GM13977 (cell line): ENCODE measurements around the gene WDR76.

Experiments used
- DNase-seq: peaks from one replicate; pipeline ENCODE4 v3.0.0; 2012; ENCODE audit warnings: low spot score
- in situ Hi-C: fragments of 300-500 bp; cut with MboI; formaldehyde crosslinking; loops from one replicate; pipeline ENCODE4 v1.12.0; 2022; ENCODE audit warnings: low sequenced_read_pairs, low pct_unique_long_range_greater_than_20kb, mixed read lengths, inconsistent platforms; ENCODE audit not compliant: unreplicated experiment
- TF ChIP-seq, protein P1 (sequence below): IDR thresholded peaks from 2 replicates; pipeline ENCODE4 v1.5.1; 2012; ENCODE audit warnings: mild to moderate bottlenecking, control low read depth; ENCODE audit not compliant: insufficient read depth; ENCODE audit errors: extremely low read depth, missing control alignments

Gene WDR76

GRCh38 chr15:43911235-43911781 lies 84.5 kb downstream of the WDR76 start:
- no peak for DNase-seq
- TF ChIP-seq, protein P1, sequence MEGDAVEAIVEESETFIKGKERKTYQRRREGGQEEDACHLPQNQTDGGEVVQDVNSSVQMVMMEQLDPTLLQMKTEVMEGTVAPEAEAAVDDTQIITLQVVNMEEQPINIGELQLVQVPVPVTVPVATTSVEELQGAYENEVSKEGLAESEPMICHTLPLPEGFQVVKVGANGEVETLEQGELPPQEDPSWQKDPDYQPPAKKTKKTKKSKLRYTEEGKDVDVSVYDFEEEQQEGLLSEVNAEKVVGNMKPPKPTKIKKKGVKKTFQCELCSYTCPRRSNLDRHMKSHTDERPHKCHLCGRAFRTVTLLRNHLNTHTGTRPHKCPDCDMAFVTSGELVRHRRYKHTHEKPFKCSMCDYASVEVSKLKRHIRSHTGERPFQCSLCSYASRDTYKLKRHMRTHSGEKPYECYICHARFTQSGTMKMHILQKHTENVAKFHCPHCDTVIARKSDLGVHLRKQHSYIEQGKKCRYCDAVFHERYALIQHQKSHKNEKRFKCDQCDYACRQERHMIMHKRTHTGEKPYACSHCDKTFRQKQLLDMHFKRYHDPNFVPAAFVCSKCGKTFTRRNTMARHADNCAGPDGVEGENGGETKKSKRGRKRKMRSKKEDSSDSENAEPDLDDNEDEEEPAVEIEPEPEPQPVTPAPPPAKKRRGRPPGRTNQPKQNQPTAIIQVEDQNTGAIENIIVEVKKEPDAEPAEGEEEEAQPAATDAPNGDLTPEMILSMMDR = no peak
- in situ Hi-C loops = no loop called here

- TF ChIP-seq, protein P1 = no peak
- in situ Hi-C loops = no loop called here
- no peak for DNase-seq
Observed at GRCh38 chr15:43912208-43912607, 85.4 kb downstream of the WDR76 start.

- in situ Hi-C loops = no loop called here
- no peak for DNase-seq
- TF ChIP-seq, protein P1 = no peak
Observed at GRCh38 chr15:43913026-43913780, 86.4 kb downstream of the WDR76 start.

- no peak for DNase-seq
- in situ Hi-C loops = no loop called here
- TF ChIP-seq, protein P1 = no peak
Observed at GRCh38 chr15:43913941-43914340, 87.1 kb downstream of the WDR76 start.

- DNase-seq = no peak
- TF ChIP-seq, protein P1 = no peak
- in situ Hi-C loops = no loop called here
Observed at GRCh38 chr15:43915631-43916325, 89.0 kb downstream of the WDR76 start.

- TF ChIP-seq, protein P1 = no peak
- no peak for DNase-seq
- in situ Hi-C loops = no loop called here
Observed at GRCh38 chr15:43916326-43916660, 89.5 kb downstream of the WDR76 start.
